Activated T-helper 1 cell treated with Interleukin-2 at 50 U/mL for 16 hours (primary cell): ENCODE results near the gene RHEB.

ENCODE experiments used
- DNase-seq: peaks from one replicate; pipeline ENCODE4 v3.0.0-alpha.2; 2020; ENCODE audit warnings: low read depth

Gene RHEB

DNA sequence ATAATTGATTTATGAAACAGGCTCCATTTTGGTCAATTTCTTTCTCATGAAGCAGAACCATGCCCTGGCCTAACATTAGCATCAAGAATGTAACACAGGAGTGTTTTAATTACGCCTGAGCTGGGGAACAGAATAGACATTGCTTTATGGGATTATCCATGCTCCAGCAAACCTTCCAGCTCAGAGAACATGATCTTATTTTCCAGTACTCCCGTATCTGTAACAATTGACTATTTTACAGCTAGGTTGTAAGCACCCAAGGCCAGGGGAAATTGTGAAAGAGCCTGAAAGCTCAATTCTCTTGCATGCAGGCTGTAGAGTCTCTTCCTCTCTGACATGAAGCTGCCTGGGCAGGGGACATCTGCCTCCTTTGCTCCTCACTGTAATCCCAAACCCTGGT, 49.0 kb downstream of the RHEB start:
- no peak for DNase-seq

DNA sequence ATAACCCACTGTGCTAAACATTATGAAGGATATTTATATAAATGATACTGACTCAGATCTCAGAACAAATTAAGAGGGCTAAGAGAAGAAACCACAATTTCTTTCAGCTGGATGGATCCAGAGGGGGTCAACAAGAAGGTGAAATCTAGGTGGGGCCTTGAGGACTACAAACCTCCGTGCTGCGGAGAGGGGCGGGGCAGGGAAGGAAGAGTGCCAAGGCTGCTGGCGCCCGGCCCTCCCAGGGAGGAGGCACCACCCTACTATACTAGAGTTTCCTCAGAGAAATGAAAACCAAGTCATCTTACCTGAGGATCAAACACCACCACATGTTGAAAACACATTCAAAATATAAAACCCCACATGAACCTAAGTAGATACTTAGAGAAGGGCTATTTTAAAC, 50.4 kb downstream of the RHEB start:
- no peak for DNase-seq

- no peak for DNase-seq
Observed at GRCh38 chr7:151468217-151469018, 51.3 kb downstream of the RHEB start.

DNA sequence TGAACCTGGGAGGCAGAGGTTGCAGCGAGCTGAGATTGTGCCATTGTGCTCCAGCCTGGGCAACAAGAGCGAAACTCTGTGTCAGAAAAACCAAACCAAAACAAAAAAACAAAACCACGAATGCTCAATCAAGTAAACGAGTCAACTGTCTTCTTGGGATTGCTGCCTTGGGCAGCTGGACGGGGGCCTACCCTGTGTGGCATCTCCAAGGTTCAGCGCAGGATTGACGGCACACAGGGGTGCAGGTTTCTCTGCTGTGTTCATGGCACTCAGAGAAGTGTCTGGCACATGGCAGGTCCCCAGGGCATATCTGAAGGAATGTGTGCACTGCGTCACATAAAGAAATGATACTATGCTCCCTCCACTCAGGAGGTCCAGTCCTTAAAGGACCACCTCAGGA, 54.5 kb downstream of the RHEB start:
- no peak for DNase-seq

DNA sequence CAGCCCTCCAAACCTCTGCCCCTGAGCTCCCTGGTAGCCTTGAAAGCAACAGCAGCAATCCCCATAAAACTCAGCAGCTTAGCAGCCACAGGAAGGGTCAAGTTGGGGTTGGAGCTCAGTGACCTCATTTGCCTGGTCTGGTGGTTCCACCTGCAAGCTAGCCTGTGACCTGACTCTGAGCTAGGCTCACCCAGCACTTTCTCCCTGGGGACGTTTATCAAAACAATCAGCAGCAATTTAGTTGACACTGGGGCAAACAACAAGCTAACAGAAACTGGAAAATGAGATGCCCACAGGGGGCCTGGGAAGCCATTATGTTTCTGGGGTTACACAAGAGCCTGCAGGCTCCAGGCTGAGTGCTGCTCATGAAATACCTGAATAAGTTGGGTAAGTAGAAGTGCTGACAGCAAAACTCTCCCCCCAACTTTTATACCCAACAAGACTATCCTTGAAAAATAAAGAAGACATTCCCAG, 57.4 kb downstream of the RHEB start:
- no peak for DNase-seq

DNA sequence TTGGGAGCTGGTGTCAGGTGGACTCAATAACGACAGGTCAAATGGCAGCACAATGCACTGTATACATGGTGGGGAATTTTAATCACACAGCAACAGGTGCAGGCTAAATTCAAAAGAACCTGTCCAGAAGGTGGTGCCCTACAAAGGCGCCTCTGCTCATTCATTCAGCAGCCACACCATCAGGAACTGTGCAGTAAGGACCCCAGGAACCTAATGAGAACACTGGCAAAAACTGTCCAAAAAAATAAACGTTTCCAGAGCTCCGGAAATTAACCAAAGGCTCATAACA, 57.8 kb downstream of the RHEB start:
- no peak for DNase-seq

DNA sequence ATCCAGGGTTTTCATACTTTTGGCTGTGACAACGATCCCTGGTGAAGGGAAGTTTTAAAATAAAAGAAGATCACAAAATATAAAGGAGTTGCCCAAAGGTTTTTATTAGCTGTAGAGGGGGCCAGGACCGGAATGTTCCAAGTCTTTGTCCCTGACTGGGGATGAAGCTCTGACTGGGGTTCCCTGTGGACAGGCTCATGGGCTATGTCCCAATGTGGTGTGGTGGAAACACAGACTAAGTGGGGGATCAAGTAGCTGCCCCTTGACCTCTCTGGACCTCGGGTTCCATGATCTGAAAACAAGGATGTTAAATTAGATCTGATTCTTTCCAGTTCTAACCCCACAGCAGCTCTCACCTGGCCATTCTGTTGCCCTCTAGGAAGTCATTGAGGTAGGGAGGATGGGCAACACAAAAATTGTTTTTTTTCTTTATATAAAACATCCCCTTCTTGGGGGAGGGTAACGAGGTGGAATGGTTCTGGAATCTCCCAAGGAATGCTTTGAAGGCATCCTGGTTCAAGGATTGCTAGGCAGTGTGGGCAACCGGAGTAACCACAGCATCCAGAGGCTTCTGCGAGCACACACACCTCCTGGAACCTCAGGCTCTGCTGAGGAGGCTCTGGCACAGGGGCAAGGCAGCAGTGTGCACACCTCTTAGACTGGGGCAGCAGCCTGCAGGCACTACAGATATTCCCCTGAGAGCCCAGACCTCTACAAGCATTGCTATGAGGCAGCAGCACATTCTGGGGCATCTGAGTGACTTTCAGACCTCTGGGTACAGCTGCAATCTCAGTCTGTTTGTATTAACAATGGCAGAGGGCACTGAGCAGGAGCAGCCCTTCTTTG, 58.4 kb downstream of the RHEB start:
- no peak for DNase-seq

GRCh38 chr7:151460474-151460855, 59.2 kb downstream of the RHEB start:
- DNase-seq = no peak

DNA sequence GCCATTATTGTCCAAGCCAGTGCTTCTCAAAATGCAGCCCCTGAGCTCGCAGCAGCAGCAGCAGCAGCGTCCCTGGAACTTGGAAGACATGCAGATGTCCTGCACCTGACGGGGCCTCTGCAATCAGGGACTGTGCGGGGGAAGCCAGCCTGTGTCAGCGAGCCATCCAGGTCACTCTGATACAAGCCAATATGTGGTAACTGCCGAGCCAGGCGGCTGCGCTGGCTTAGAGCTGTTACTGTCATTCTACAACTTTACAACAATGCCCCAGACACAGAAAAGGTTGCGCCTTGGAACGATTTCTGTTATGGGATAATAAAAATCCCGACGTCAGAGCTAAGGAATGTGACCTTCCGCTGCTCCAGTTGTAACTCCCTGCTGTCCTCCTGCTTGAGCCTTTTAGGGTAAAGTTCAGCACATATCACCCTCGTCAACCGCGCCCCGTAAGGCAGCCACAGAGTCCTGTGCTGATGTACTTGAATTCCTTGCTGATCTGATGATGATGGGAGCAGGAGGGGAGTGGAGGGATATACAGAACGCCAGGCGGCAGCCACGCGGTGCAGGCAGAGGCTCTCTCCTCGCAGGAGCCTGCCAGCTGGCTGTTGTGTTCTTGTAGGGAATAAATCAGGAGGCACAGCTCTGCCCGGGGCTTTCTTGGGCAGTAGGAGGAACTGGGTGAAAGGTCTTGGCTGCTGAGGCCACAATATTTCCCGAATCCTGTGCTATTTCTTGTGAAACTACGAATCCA, 59.8 kb downstream of the RHEB start:
- no peak for DNase-seq

- DNase-seq = no peak
Observed at GRCh38 chr7:151457534-151457933, 62.2 kb downstream of the RHEB start.

GRCh38 chr7:151456782-151457181, 62.9 kb downstream of the RHEB start:
- no peak for DNase-seq

- no peak for DNase-seq
Observed at GRCh38 chr7:151456276-151456675, 63.4 kb downstream of the RHEB start.

DNA sequence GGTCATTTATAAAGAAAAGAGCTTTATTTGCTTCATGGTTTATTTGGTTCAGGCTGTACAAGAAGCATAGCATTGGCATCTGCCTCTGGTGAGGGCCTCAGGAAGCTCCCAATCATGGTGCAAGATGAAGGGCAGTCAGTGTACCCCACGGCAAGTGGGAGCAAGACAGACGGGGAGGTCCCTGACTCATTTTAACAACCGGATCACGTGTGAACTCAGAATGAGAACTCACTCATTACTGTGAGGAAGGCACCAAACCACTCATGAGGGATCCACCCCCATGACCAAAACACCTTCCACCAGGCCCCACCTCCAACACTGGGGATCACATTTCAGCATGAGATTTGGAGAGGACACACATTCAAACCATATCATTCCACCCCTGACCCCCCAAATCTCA, 64.0 kb downstream of the RHEB start:
- no peak for DNase-seq

- no peak for DNase-seq
Observed at GRCh38 chr7:151454932-151455530, 64.7 kb downstream of the RHEB start.

GRCh38 chr7:151454305-151454704, 65.4 kb downstream of the RHEB start:
- DNase-seq = no peak

GRCh38 chr7:151453326-151453791, 66.3 kb downstream of the RHEB start:
- DNase-seq = no peak

GRCh38 chr7:151452680-151453325, 66.9 kb downstream of the RHEB start:
- DNase-seq = no peak

DNA sequence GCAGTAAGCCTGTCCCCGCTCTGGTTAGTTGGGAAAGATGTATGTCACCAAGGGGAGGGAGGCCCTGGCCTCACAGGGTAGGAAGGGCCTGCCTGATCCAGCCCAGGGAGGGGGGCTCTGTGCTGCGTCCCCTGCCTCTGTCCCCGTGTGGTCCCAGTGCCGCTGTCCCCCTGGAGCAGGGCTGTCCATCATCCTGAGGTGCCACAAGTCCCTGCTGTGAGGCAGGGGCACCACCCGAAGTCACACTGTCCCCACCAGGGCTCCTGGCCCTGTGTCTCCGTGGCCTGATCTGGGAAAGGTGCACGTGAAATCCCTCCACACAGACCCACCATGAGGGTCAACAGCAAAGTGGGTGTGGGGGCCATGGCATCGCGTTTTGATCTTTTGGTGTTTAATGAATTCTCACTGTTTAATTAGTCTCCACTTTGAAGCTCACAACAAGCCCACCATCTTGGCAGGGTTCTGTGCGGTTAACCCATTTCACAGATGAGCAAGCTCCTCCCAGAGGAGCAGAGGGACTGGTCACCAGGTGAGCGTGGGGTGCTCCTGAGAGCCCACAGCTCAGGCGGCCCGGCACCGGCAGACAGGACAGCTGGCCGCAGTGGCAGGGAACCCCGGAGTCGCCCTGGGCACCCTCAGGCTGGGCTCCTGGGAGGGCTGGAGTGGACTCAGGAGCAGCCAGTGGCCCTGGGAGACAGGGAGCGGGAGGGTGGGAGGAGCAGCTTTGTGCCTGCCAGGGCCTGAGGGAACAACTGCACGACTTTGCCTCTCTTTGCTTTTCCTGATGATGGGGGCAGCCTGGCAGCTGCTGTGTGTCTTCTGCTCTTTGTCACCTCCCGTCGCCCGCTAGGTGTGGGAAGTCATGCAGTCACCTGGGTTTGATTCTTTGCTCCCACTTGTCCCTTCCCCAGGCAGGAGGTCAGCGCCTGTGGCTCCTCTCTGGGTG, 67.8 kb downstream of the RHEB start:
- no peak for DNase-seq

DNA sequence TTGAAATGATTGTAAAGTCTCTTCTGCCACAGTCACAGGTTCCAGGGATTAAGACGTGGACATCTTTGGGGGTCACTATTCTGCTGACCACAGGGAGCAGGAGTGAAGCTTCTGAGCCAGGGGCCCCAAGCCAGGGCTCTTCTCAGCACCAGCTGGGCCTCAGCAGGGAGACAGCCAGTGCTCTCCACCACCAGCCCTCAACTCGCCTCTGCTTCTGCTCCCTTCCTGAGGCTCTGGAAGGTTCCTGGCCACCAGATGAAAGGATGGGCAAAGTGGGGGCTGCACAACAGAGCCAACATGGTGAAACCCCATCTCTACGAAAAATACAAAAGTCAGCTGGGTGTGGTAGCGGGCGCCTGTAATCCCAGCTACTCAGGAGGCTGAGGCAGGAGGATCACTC, 68.5 kb downstream of the RHEB start:
- DNase-seq = no peak

GRCh38 chr7:151449990-151450389, 69.7 kb downstream of the RHEB start:
- DNase-seq = no peak
